Progenitor cell of endocrine pancreas (in vitro differentiated cells): ENCODE results near the gene AGMO. TPM values are rescaled to one million over a fixed set of nuclear protein-coding genes. Genes with fewer than 3 reads are reported as not detected.
A peak's percentile ranks its signal among the peaks of the same experiment; 100 is the strongest.

Experiments used
- DNase-seq: peaks from one replicate; pipeline ENCODE4 v3.0.0; 2021; ENCODE audit warnings: low spot score; ENCODE audit not compliant: unreplicated experiment
- H3K27ac Mint-ChIP-seq: 2 replicates; pipeline ENCODE4 v1.8.0; 2021; ENCODE audit warnings: mild to moderate bottlenecking, moderate library complexity, mixed read lengths
- H3K27me3 Mint-ChIP-seq: 2 replicates; pipeline ENCODE4 v1.8.0; 2021; ENCODE audit warnings: mixed read lengths
- H3K36me3 Mint-ChIP-seq: 2 replicates; pipeline ENCODE4 v1.8.0; 2022; ENCODE audit warnings: mixed read lengths; ENCODE audit not compliant: insufficient read depth
- H3K4me1 Mint-ChIP-seq: 2 replicates; pipeline ENCODE4 v1.8.0; 2021; ENCODE audit warnings: low read depth, mixed read lengths
- H3K4me3 Mint-ChIP-seq: 2 replicates; pipeline ENCODE4 v1.8.0; 2021; ENCODE audit warnings: low read depth, mild to moderate bottlenecking, moderate library complexity, mixed read lengths
- H3K9me3 Mint-ChIP-seq: 2 replicates; pipeline ENCODE4 v1.8.0; 2021; ENCODE audit warnings: low read depth, mixed read lengths
- CTCF ChIP-seq: fragments of 200-600 bp; sonication (generic); IDR thresholded peaks from one replicate; pipeline ENCODE4 v1.5.0; 2021; ENCODE audit warnings: antibody characterized with exemption, mild to moderate bottlenecking; ENCODE audit not compliant: unreplicated experiment
- total RNA-seq: library from RNA; stranded (reverse); gene quantifications from 2 replicates; pipeline ENCODE4 v1.2.1, GENCODE V29; 2021

Gene AGMO
- total RNA-seq, 1 donor from 2014 or later = 0.19 TPM

DNA sequence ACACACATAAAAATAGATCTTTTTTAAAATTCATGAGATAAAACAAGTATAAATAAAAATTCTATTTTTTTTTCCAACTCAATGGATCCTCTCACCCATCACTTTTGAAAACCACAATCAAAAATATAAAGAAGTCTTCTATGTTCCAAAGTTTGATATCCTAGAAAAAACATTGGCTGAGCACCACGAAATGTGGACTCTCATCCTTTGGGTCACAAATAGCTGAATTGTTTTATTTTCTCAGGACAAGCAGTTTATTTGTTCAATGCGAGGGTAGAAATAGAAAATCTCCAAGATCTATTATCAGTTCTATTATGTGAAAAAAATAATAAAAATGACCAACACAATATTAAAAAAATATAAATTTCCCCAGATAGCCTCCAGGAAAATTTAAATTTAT is 348.7 kb downstream of the AGMO start:
- TF ChIP-seq CTCF = no peak
- no peak for DNase-seq
- no peaks in the 10 kb centered on the region for H3K36me3 Mint-ChIP-seq
- no peak overlapping the region for H3K4me3 Mint-ChIP-seq
- H3K4me1 Mint-ChIP-seq = no peaks in the 10 kb centered on the region
- H3K27me3 Mint-ChIP-seq = no peaks in the 10 kb centered on the region
- no peak overlapping the region for H3K27ac Mint-ChIP-seq
- no peaks in the 10 kb centered on the region for H3K9me3 Mint-ChIP-seq

GRCh38 chr7:15209429-15209828 is 352.4 kb downstream of the AGMO start:
- H3K9me3 Mint-ChIP-seq = no peaks in the 10 kb centered on the region
- H3K4me3 Mint-ChIP-seq = no peak overlapping the region
- H3K4me1 Mint-ChIP-seq = no peaks in the 10 kb centered on the region
- TF ChIP-seq CTCF = no peak
- no peak for DNase-seq
- H3K36me3 Mint-ChIP-seq = no peaks in the 10 kb centered on the region
- no peaks in the 10 kb centered on the region for H3K27me3 Mint-ChIP-seq
- H3K27ac Mint-ChIP-seq = no peak overlapping the region

- H3K9me3 Mint-ChIP-seq = no peaks in the 10 kb centered on the region
These were observed 357.4 kb downstream of the AGMO start for GRCh38 chr7:15204421-15204820.

DNA sequence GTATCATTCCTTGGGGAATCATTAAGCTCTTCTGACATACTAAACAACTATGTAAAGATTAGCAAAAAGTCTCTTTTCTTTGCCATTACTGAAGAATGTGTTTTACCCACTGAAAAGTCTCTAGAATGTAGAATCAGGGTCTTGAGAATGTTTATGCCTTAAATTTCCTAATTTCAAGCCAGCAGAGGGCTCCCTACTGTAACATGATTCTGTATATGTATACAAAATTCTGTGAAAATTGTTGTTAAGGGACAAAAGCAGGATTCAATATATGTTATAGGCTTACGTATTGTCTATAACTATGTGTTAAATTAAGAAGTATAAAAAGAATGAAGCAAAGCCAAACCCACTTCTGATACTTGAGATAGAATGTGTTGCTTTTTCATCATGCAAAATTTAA is 362.3 kb downstream of the AGMO start:
- Mint-ChIP-seq H3K4me1 (no peaks in the 10 kb centered on the region), H3K4me3 (no peak overlapping the region), H3K9me3 (no peaks in the 10 kb centered on the region), H3K27ac (no peak overlapping the region), H3K27me3 (no peaks in the 10 kb centered on the region), H3K36me3 (no peaks in the 10 kb centered on the region)
- peak; percentile 52 for TF ChIP-seq CTCF
- no peak for DNase-seq

More at GRCh38 chr7:15204421-15204820, 357.4 kb downstream of the AGMO start:
- TF ChIP-seq CTCF = no peak
- H3K27ac Mint-ChIP-seq = no peak overlapping the region
- no peak overlapping the region for H3K4me3 Mint-ChIP-seq
- no peak for DNase-seq
- no peaks in the 10 kb centered on the region for H3K4me1 Mint-ChIP-seq
- no peaks in the 10 kb centered on the region for H3K36me3 Mint-ChIP-seq
- H3K27me3 Mint-ChIP-seq = no peaks in the 10 kb centered on the region

DNA sequence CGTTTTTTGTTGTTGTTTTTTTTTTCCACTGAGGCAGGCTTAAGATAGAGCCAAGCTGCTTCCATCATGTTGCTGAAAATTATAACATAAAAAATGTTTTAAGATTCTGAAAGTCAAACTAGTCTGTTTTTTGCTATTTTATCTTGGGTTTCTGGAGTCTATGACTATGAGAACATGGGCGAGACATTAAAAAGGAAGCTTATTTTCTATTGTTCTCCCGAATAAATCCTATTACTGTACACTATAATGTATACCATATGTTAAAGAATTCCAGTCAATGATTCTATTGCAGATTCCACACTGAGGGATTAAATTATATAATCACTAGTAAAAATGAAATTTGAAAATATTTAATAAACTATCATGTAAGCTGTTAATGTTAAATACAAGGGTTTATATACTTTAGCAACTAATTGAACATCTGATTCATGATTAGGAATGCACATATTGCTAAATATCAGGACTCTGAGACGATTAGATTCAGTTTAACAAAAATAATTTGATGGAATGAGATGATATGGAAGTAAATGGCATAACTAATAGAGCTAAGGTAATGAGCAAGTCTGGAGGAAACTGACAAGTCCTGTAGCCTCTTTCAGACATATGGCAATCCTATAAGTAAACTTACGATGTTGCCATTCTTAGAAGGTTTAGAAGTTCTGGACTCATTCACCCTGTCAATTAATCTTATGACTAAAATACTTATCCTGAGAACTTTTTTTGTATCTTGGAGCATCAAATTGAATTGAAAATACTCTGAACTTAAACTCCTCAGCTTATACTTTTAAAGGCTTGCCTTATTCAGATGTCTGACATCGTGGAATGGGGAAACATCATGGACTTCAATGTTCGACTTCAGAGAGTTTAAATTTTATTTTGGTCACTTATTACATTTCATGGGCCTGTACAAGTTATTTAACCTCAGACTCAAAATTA is 364.5 kb downstream of the AGMO start:
- no peak for DNase-seq
- no peaks in the 10 kb centered on the region for H3K36me3 Mint-ChIP-seq
- no peaks in the 10 kb centered on the region for H3K4me1 Mint-ChIP-seq
- H3K27me3 Mint-ChIP-seq = no peaks in the 10 kb centered on the region
- H3K9me3 Mint-ChIP-seq = no peaks in the 10 kb centered on the region
- no peak overlapping the region for H3K4me3 Mint-ChIP-seq
- TF ChIP-seq CTCF = no peak
- H3K27ac Mint-ChIP-seq = no peak overlapping the region
